ENCODE measurements around the gene METTL9. TPM values are rescaled to one million over a fixed set of nuclear protein-coding genes. Genes with fewer than 3 reads are reported as not detected.
A peak's percentile ranks its signal among the peaks of the same experiment; 100 is the strongest.
"Not testable (repeated sequence)": the region's sequence is repeated elsewhere in the genome, so short reads cannot be mapped to it uniquely, and the experiment has no call there.

METTL9 gene
- total RNA-seq, 1 donor from 2014 or later: 252 TPM

- DNase-seq (ENCODE audit: low spot score in 2 of 2) (no peak), FAIRE-seq (no peak)
Observed at GRCh38 chr16:21654466-21654865, 55.1 kb downstream of the METTL9 start.

GRCh38 chr16:21654881-21655280, 55.5 kb downstream of the METTL9 start:
- no peak for DNase-seq (ENCODE audit: low spot score in 2 of 2)
- no peak for FAIRE-seq

GRCh38 chr16:21656795-21657768, 57.7 kb downstream of the METTL9 start:
- DNase-seq (ENCODE audit: low spot score in 2 of 2) (peak; percentile 54 to 67), FAIRE-seq (peak; percentile 73)

- no peak for DNase-seq (ENCODE audit: low spot score in 2 of 2)
- no peak for FAIRE-seq
Observed at GRCh38 chr16:21659124-21659523, 59.7 kb downstream of the METTL9 start.

- FAIRE-seq (no peak), DNase-seq (ENCODE audit: low spot score in 2 of 2) (peak in 1 of 2 donors; percentile 46)
Observed at GRCh38 chr16:21663889-21664647, 64.7 kb downstream of the METTL9 start, which contains the start of gene OTOA. Gene OTOA (plus strand): TSS chr16:21663968. CDS start chr16:21678515, 14,547 bp downstream.

GRCh38 chr16:21664801-21665492, 65.6 kb downstream of the METTL9 start:
- DNase-seq (ENCODE audit: low spot score in 2 of 2) (no peak), FAIRE-seq (no peak)

- DNase-seq (ENCODE audit: low spot score in 2 of 2) (no peak), FAIRE-seq (no peak)
Observed at GRCh38 chr16:21666772-21667171, 67.4 kb downstream of the METTL9 start.

- FAIRE-seq: no peak
Observed at GRCh38 chr16:21667575-21667974, 68.2 kb downstream of the METTL9 start.

GRCh38 chr16:21673469-21673868, 74.1 kb downstream of the METTL9 start:
- no peak for DNase-seq (ENCODE audit: low spot score in 2 of 2)
- no peak for FAIRE-seq

More at GRCh38 chr16:21667575-21667974, 68.2 kb downstream of the METTL9 start:
- DNase-seq (ENCODE audit: low spot score in 2 of 2): no peak

GRCh38 chr16:21674456-21674855, 75.1 kb downstream of the METTL9 start:
- not testable (repeated sequence) for FAIRE-seq; DNase-seq (ENCODE audit: low spot score in 2 of 2)

- FAIRE-seq; DNase-seq (ENCODE audit: low spot score in 2 of 2): not testable (repeated sequence)
Observed at GRCh38 chr16:21680714-21681113, 81.3 kb downstream of the METTL9 start.

GRCh38 chr16:21683184-21683583, 83.8 kb downstream of the METTL9 start:
- FAIRE-seq: no peak
- no peak for DNase-seq (ENCODE audit: low spot score in 2 of 2)

GRCh38 chr16:21684199-21684598, 84.8 kb downstream of the METTL9 start:
- no peak for DNase-seq (ENCODE audit: low spot score in 2 of 2)
- no peak for FAIRE-seq

GRCh38 chr16:21685034-21685455, 85.7 kb downstream of the METTL9 start:
- FAIRE-seq (no peak), DNase-seq (ENCODE audit: low spot score in 2 of 2) (no peak)

- no peak for DNase-seq (ENCODE audit: low spot score in 2 of 2)
- no peak for FAIRE-seq
Observed at GRCh38 chr16:21689107-21689506, 89.7 kb downstream of the METTL9 start.

- not testable (repeated sequence) for FAIRE-seq
Observed at GRCh38 chr16:21690967-21691366, 91.6 kb downstream of the METTL9 start.

GRCh38 chr16:21694609-21695008, 95.2 kb downstream of the METTL9 start:
- FAIRE-seq: no peak
- no peak for DNase-seq (ENCODE audit: low spot score in 2 of 2)

More at GRCh38 chr16:21690967-21691366, 91.6 kb downstream of the METTL9 start:
- DNase-seq (ENCODE audit: low spot score in 2 of 2): not testable (repeated sequence)

GRCh38 chr16:21697032-21697431, 97.7 kb downstream of the METTL9 start:
- DNase-seq (ENCODE audit: low spot score in 2 of 2) (no peak), FAIRE-seq (no peak)

- FAIRE-seq: no peak
Observed at GRCh38 chr16:21698169-21699032, 99.0 kb downstream of the METTL9 start.

More at GRCh38 chr16:21698169-21699032, 99.0 kb downstream of the METTL9 start:
- DNase-seq (ENCODE audit: low spot score in 2 of 2): no peak

All from frontal cortex (tissue), 4 donors.